Measurements from ENCODE around the gene SHISA4. TPM values are rescaled to one million over a fixed set of nuclear protein-coding genes. Genes with fewer than 3 reads are reported as not detected.

Gene SHISA4
- polyA plus RNA-seq, 3 donors, result 1.5 to 3.1 (median 2.3) TPM

GRCh38 chr1:201930137-201930536, 41.4 kb downstream of the SHISA4 start:
- WGBS (ENCODE audit: insufficient coverage), result 91% methylated on average over 4 of the region's 4 CpGs
- Histone ChIP-seq H3K9me3 (replicated peaks in 1 of 2; ENCODE audit: control insufficient read depth in 1 of 2, insufficient read depth in 1 of 2, low read length in 2 of 2) (no peaks in the 10 kb centered on the region), H3K27ac (ENCODE audit: low read depth in 1 of 2, low read length in 2 of 2) (no peak overlapping the region), H3K4me3 (replicated peaks in 1 of 3; ENCODE audit: low read depth in 2 of 3, low read length in 3 of 3) (no peak overlapping the region), H2AFZ (ENCODE audit: insufficient read depth, low read depth, low read length, poor library complexity, severe bottlenecking) (no peak overlapping the region), H3K9ac (ENCODE audit: insufficient read depth, low read length, poor library complexity, severe bottlenecking) (no peak overlapping the region), H3K4me2 (replicated peaks; ENCODE audit: extremely low read depth, low read length, poor library complexity, severe bottlenecking) (no peak overlapping the region), H3K36me3 (replicated peaks in 1 of 2; ENCODE audit: control insufficient read depth in 1 of 2, insufficient read depth in 2 of 2, low read length in 2 of 2) (no peaks in the 10 kb centered on the region), H3K4me1 (ENCODE audit: control insufficient read depth in 1 of 2, insufficient read depth in 2 of 2, low read length in 2 of 2) (no peaks in the 10 kb centered on the region), H4K20me1 (ENCODE audit: insufficient read depth, low read length) (no peaks in the 10 kb centered on the region), H3K27me3 (ENCODE audit: control insufficient read depth in 2 of 2, insufficient read depth in 2 of 2, low read length in 2 of 2) (peaks cover 0 to 14% of the 10 kb centered on the region in 2 donors), H3K79me2 (ENCODE audit: insufficient read depth, low read length) (no peaks in the 10 kb centered on the region)
- Mint-ChIP-seq H3K4me1 (no peaks in the 10 kb centered on the region), H3K27ac (no peak overlapping the region), H3K27me3 (ENCODE audit: low read depth in 3 of 3) (peaks cover 6 to 16% (median 13%) of the 10 kb centered on the region in 3 donors), H3K36me3 (no peaks in the 10 kb centered on the region), H3K4me3 (no peak overlapping the region), H3K9me3 (peaks cover 0 to 2% (median 0%) of the 10 kb centered on the region in 7 donors)
- intact Hi-C loops (cut with micrococcal nuclease), result no loop called here
- TF ChIP-seq CTCF (IDR thresholded peaks at IDR 0.05), result no peak
- DNase-seq, result no peak

- Mint-ChIP-seq H3K27me3 (ENCODE audit: low read depth in 3 of 3) (peaks cover 8 to 19% (median 13%) of the 10 kb centered on the region in 3 donors), H3K9me3 (peaks cover 0 to 2% (median 0%) of the 10 kb centered on the region in 7 donors), H3K36me3 (no peaks in the 10 kb centered on the region), H3K27ac (no peak overlapping the region), H3K4me3 (no peak overlapping the region), H3K4me1 (no peaks in the 10 kb centered on the region)
- no peak for DNase-seq
- Histone ChIP-seq H3K27ac (ENCODE audit: low read depth in 1 of 2, low read length in 2 of 2) (no peak overlapping the region), H3K4me3 (replicated peaks in 1 of 3; ENCODE audit: low read depth in 2 of 3, low read length in 3 of 3) (no peak overlapping the region), H3K79me2 (ENCODE audit: insufficient read depth, low read length) (no peaks in the 10 kb centered on the region), H3K4me1 (ENCODE audit: control insufficient read depth in 1 of 2, insufficient read depth in 2 of 2, low read length in 2 of 2) (no peaks in the 10 kb centered on the region), H3K4me2 (replicated peaks; ENCODE audit: extremely low read depth, low read length, poor library complexity, severe bottlenecking) (no peak overlapping the region), H3K9ac (ENCODE audit: insufficient read depth, low read length, poor library complexity, severe bottlenecking) (no peak overlapping the region), H3K36me3 (replicated peaks in 1 of 2; ENCODE audit: control insufficient read depth in 1 of 2, insufficient read depth in 2 of 2, low read length in 2 of 2) (no peaks in the 10 kb centered on the region), H3K27me3 (ENCODE audit: control insufficient read depth in 2 of 2, insufficient read depth in 2 of 2, low read length in 2 of 2) (peaks cover 0 to 14% of the 10 kb centered on the region in 2 donors), H3K9me3 (replicated peaks in 1 of 2; ENCODE audit: control insufficient read depth in 1 of 2, insufficient read depth in 1 of 2, low read length in 2 of 2) (no peaks in the 10 kb centered on the region), H4K20me1 (ENCODE audit: insufficient read depth, low read length) (no peaks in the 10 kb centered on the region), H2AFZ (ENCODE audit: insufficient read depth, low read depth, low read length, poor library complexity, severe bottlenecking) (no peak overlapping the region)
- intact Hi-C loops (cut with micrococcal nuclease), result no loop called here
- 92% methylated on average over 4 of the region's 5 CpGs for WGBS (ENCODE audit: insufficient coverage)
- no peak for TF ChIP-seq CTCF (IDR thresholded peaks at IDR 0.05)
Measured at GRCh38 chr1:201930803-201931202, 42.1 kb downstream of the SHISA4 start.
